Lung (tissue), 12 donors: ENCODE results near the gene MYZAP. TPM values are rescaled to one million over a fixed set of nuclear protein-coding genes. Genes with fewer than 3 reads are reported as not detected.
A peak's percentile ranks its signal among the peaks of the same experiment; 100 is the strongest.

Experiments used
- ATAC-seq: fragments of 200-7000 bp; cut with Tn5 transposase; one replicate; pipeline ENCODE4 v1.9.1; 2020; ENCODE audit warnings: moderate number of reproducible peaks; ENCODE audit not compliant: insufficient read depth, low FRiP score
- DNase-seq, 3 donors: peaks; one replicate each; pipeline ENCODE4 v3.0.0-alpha.2; 2013 to 2017
- H3K27ac ChIP-seq, 2 donors: one replicate each; pipeline ENCODE4 v1.5.1; 2013; ENCODE audit warnings: mild to moderate bottlenecking in 2 of 2, moderate library complexity in 2 of 2, control low read depth in 1 of 2, inconsistent platforms in 1 of 2, low read depth in 1 of 2, low read length in 1 of 2
- H3K27me3 ChIP-seq, 3 donors: one replicate each; pipeline ENCODE4 v1.5.1; 2013; ENCODE audit warnings: low read length in 2 of 3; ENCODE audit not compliant: control insufficient read depth in 3 of 3, insufficient read depth in 3 of 3
- H3K36me3 ChIP-seq, 4 donors: one replicate each; pipeline ENCODE4 v1.5.1; 2013; ENCODE audit warnings: low read length in 4 of 4, mild to moderate bottlenecking in 1 of 4, moderate library complexity in 1 of 4; ENCODE audit not compliant: control insufficient read depth in 4 of 4, insufficient read depth in 4 of 4
- H3K4me1 ChIP-seq, 5 donors: one replicate each; pipeline ENCODE4 v1.5.1; 2013; ENCODE audit warnings: low read length in 5 of 5, mild to moderate bottlenecking in 2 of 5, moderate library complexity in 1 of 5; ENCODE audit not compliant: control insufficient read depth in 5 of 5, insufficient read depth in 5 of 5
- H3K4me3 ChIP-seq: one replicate; pipeline ENCODE4 v1.5.1; 2013; ENCODE audit warnings: mild to moderate bottlenecking, control low read depth, moderate library complexity
- H3K9ac ChIP-seq, 2 donors: one replicate each; pipeline ENCODE4 v1.5.1; 2013; ENCODE audit warnings: low read length in 2 of 2, control low read depth in 1 of 2; ENCODE audit not compliant: insufficient read depth in 1 of 2
- H3K9me3 ChIP-seq, 4 donors: one replicate each; pipeline ENCODE4 v1.5.1; 2013; ENCODE audit warnings: low read length in 3 of 4, mild to moderate bottlenecking in 1 of 4, moderate library complexity in 1 of 4; ENCODE audit not compliant: control insufficient read depth in 4 of 4, insufficient read depth in 3 of 4
- CTCF ChIP-seq: IDR thresholded peaks from 2 replicates; pipeline ENCODE4 v1.5.1; 2012; ENCODE audit warnings: mild to moderate bottlenecking; ENCODE audit errors: control extremely low read depth, extremely low read depth
- WGBS, 2 donors: extraction: QIAGEN DNeasy Blood & Tissue Kit; methylation state at CpG; one replicate each; pipeline ENCODE4 v1.1.7; 2013; 5-methylcytosine and 5-hydroxymethylcytosine counted together
- polyA plus RNA-seq, 2 donors: library from polyadenylated mRNA; stranded (reverse); fragments of 200-250 nt; gene quantifications; one replicate each; pipeline ENCODE4 v1.2.1, GENCODE V29; 2013
- total RNA-seq, 2 donors: library from RNA; depleted of rRNA in 1 of 2; stranded (reverse); fragments of >200 nt in 1 of 2; gene quantifications; one replicate each; pipeline ENCODE4 v1.2.1, GENCODE V29; 2014 to 2021
- donor health status: control.
- donor health status: control.
- donor health status: Bipolar disorder and iron deficiency.
- donor health status: healthy.
- donor health status: DM: yes; HTN: yes; CAD: no.

Gene MYZAP
- total and polyA plus RNA-seq, 4 donors, result 6.9 to 36.9 (median 11.6) TPM

GRCh38 chr15:57561041-57561711, 30.5 kb upstream of the MYZAP start:
- Histone ChIP-seq H3K4me3 (no peak overlapping the region), H3K9me3 (no peaks in the 10 kb centered on the region), H3K27me3 (no peaks in the 10 kb centered on the region), H3K9ac (no peak overlapping the region), H3K36me3 (no peaks in the 10 kb centered on the region), H3K27ac (peak overlapping the region in 1 of 2 donors; percentile 81), H3K4me1 (peaks cover 0 to 11% (median 5%) of the 10 kb centered on the region in 5 donors)
- peak; percentile 71 for TF ChIP-seq CTCF
- peak; percentile 87 for ATAC-seq
- 20 to 33% methylated on average over 9 of the region's 9 CpGs for WGBS, 2 donors
- peak; percentile 73 to 84 (median 83) for DNase-seq

DNA sequence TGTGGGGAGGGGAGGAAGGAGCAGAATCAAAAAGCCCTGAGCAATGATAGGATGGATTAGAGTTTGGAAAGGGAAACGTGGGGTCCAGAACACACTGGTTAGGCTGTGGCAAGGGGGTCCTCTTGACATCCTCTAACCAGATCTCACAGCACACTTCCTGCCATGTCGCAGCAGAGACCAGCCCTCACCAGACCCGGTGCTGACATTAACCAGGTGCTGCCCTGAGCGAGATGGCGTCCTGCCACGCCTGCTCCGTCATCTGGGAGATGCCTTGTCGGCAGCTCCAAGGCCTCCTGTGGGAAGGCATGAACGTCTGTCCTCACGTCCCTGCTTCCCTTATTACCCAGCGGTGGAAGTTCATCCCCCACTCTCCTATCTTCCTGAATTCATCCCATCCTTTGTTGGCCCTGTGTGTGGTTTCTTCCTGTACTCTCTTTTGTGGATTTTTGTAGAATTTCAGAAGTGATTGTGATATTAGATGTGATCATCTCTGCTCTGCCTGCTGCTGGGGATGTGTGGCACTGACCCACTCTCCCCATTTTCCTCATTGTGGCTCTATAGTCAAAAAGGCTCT, 29.4 kb upstream of the MYZAP start:
- peaks cover 0 to 17% (median 3%) of the 10 kb centered on the region in 5 donors for H3K4me1 ChIP-seq
- ATAC-seq (no peak), DNase-seq (no peak)
- no peak for TF ChIP-seq CTCF
- no peaks in the 10 kb centered on the region for H3K36me3 ChIP-seq
- no peak overlapping the region for H3K4me3 ChIP-seq
- no peaks in the 10 kb centered on the region for H3K27me3 ChIP-seq
- H3K27ac ChIP-seq, result peak overlapping the region; percentile 55 to 81
- 43 to 65% methylated on average over 11 of the region's 11 CpGs for WGBS, 2 donors
- H3K9ac ChIP-seq, result no peak overlapping the region
- no peaks in the 10 kb centered on the region for H3K9me3 ChIP-seq

DNA sequence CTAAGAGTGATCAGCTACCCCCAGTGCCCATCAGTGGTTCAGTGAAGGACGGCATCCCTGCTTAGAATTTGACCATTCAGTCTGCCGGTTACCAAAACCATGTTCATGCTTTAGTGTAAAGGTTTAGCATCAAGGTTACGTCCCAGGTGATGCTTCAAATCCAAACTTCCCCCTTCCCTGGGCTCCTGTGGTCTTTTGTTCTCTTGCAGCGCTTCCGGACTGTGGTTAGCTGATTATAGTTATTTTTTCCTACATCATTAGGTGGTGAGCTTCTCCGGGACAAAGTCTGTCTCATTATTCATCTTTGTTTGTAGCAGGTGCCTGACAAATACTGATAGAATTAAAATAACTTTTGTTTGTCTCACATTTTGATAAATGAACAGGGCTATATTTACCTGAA, 28.3 kb upstream of the MYZAP start:
- TF ChIP-seq CTCF, result no peak
- Histone ChIP-seq H3K9me3 (no peaks in the 10 kb centered on the region), H3K4me3 (no peak overlapping the region), H3K27ac (peak overlapping the region in 1 of 2 donors; percentile 49), H3K27me3 (no peaks in the 10 kb centered on the region), H3K4me1 (peaks cover 0 to 17% (median 3%) of the 10 kb centered on the region in 5 donors), H3K9ac (no peak overlapping the region), H3K36me3 (no peaks in the 10 kb centered on the region)
- WGBS, 2 donors, result 28 to 67% methylated on average over 6 of the region's 6 CpGs
- DNase-seq (no peak), ATAC-seq (no peak)
